Activated CD4-positive, alpha-beta T cell treated with anti-CD3 and anti-CD28 coated beads, Interleukin-2, amount 50 U/mL, for 1 hour (primary cell): ENCODE data around the gene TNFAIP8L3.
"Not testable (repeated sequence)": the region's sequence is repeated elsewhere in the genome, so short reads cannot be mapped to it uniquely, and the experiment has no call there.

Source experiments
- DNase-seq: peaks from one replicate; pipeline ENCODE4 v3.0.0-alpha.2; 2020

Gene TNFAIP8L3

GRCh38 chr15:51094606-51095569 lies at the start of gene TNFAIP8L3:
Gene TNFAIP8L3, minus strand, starts transcription at chr15:51094906. Its CDS starts 311 bp downstream, at chr15:51094595.
- no peak for DNase-seq

- DNase-seq: no peak
Observed at GRCh38 chr15:51144021-51144532, 49.4 kb upstream of the TNFAIP8L3 start.

GRCh38 chr15:51140347-51140746 lies 45.6 kb upstream of the TNFAIP8L3 start:
- DNase-seq: not testable (repeated sequence)

- no peak for DNase-seq
Observed at GRCh38 chr15:51139091-51139490, 44.4 kb upstream of the TNFAIP8L3 start.

GRCh38 chr15:51137880-51138430 lies 43.2 kb upstream of the TNFAIP8L3 start:
- DNase-seq: no peak

- no peak for DNase-seq
Observed at GRCh38 chr15:51137024-51137423, 42.3 kb upstream of the TNFAIP8L3 start.

GRCh38 chr15:51135276-51135675 lies 40.6 kb upstream of the TNFAIP8L3 start:
- no peak for DNase-seq

GRCh38 chr15:51134416-51135199 lies 39.9 kb upstream of the TNFAIP8L3 start:
- DNase-seq: no peak

- no peak for DNase-seq
Observed at GRCh38 chr15:51133140-51133765, 38.5 kb upstream of the TNFAIP8L3 start.

- DNase-seq: no peak
Observed at GRCh38 chr15:51132384-51133139, 37.9 kb upstream of the TNFAIP8L3 start.

GRCh38 chr15:51131596-51132290 lies 37.0 kb upstream of the TNFAIP8L3 start:
- no peak for DNase-seq

GRCh38 chr15:51130344-51130743 lies 35.6 kb upstream of the TNFAIP8L3 start:
- no peak for DNase-seq

GRCh38 chr15:51129535-51130188 lies 35.0 kb upstream of the TNFAIP8L3 start:
- no peak for DNase-seq

GRCh38 chr15:51128701-51129100 lies 34.0 kb upstream of the TNFAIP8L3 start:
- DNase-seq: no peak

- DNase-seq: no peak
Observed at GRCh38 chr15:51126842-51127241, 32.1 kb upstream of the TNFAIP8L3 start.

GRCh38 chr15:51123002-51123401 lies 28.3 kb upstream of the TNFAIP8L3 start:
- DNase-seq: not testable (repeated sequence)

GRCh38 chr15:51121631-51122225 lies 27.0 kb upstream of the TNFAIP8L3 start:
- no peak for DNase-seq

- no peak for DNase-seq
Observed at GRCh38 chr15:51121118-51121517, 26.4 kb upstream of the TNFAIP8L3 start.

- no peak for DNase-seq
Observed at GRCh38 chr15:51119120-51119519, 24.4 kb upstream of the TNFAIP8L3 start.

- no peak for DNase-seq
Observed at GRCh38 chr15:51117270-51117669, 22.6 kb upstream of the TNFAIP8L3 start.
